Left forelimb (tissue), 1 donor: ENCODE measurements around the gene PPP1R37.

Experiments
- DNase-seq: peaks from one replicate; pipeline ENCODE4 v3.0.0-alpha.2; 2018; ENCODE audit warnings: low spot score

PPP1R37 gene

DNA sequence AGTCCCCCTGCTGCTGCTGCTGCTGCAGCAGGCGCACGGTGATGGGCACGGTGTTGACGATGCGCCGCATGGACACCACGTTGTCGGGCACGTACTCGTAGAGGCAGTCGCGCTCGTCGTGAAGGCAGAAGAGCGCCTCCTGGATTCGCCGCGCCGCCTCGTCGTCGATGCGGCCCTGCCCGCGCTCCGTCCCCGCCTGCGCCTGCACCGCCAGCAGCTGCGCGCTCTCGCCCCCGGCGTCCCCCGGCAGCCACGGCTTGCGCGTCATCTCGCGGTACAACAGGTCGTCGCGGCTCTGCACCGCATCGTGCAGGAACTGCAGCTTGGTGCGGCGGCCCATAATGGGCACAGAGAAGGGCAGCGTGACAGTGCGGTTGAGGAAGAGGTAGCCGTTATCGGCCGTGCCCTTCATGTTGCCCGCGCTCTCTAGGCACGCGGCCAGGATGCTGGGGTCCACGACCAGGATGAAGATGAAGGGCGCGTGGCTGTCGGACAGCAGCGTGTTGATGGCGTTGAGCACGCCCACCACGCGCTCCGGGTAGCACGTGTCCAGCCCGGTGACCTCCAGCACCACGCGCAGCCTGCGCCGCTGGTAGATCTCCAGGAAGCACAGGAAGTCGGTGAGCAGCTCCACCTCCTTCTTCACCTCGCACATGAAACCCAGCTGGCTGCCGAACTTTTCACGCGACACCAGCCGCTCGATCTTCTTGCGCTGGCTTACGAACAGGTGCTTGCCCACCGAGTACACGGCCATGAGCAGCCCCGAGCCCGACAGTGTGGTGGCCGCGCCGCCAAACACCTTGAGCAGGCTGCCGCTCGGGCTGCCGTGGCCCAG, 59.7 kb downstream of the PPP1R37 start:
- DNase-seq, result no peak

DNA sequence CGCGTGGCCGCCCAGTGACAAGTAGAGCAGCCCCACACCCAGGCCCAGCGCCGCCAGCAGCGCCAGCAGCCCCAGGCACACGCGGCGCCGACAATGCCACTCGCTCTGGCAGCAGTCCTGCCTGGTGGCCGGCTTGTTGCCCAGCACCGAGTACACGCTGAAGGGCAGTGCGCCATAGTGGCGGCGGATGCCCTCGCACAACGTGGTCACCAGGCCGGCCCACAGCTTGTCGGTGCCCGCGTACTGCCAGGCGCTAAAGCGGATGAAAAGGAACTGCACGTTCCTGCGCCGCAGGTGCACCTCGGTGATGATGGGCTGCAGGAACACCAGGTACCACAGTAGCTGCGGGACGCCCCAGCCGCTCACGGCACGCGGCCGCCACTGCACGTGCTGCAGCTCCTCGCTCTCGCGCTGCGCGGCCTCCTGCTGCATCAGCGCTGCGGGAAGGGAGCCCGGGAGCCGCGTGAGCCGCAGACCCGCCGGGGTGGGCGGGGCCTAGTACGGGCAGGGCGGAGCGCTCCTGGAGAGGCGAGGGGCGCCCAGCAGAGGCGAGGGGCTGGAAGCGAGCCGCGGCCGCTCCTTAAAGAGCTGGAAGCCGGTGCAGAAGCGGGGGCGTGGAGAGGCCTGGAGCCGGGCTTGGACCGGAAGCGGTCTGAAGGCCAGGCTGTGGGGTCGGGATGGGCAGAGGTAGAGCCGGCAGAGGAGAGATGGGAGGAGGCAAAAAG, 60.5 kb downstream of the PPP1R37 start:
- no peak for DNase-seq

DNA sequence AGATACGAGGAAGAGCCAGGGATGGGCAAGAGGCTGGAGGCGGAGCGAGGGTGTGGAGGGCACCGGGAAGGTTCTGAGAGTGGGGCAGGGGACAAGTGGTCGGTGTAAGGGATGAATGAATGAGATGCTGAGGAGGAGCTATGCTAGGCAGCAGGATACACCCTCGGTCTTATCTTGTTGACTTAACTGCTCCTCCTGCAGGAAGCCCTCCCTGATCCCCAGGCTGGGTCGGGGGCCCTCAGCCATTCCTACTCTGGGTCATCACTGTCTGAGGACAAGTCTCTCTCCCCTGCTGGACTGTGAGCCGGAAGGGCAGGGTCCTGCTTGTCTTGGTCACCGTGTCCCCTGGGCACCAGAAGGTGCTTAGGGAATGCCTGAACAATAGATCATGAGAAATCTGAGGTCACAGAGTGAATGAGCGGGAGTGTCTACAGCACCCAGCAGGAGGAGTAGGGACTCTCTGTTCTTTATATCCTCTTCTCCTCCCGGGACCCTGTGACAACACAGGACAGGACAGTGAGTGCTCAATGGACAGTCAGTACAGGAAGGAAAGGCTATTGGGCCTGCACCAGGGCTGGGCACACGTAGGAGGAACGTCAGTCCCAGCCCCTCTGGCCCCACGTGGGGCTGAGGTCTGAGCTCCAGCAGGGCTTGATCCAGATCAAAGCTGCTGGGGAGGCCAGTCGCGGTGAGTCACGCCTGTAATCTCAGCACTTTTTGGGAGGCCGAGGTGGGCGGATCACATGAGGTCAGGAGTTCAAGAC, 61.3 kb downstream of the PPP1R37 start:
- DNase-seq, result no peak

DNA sequence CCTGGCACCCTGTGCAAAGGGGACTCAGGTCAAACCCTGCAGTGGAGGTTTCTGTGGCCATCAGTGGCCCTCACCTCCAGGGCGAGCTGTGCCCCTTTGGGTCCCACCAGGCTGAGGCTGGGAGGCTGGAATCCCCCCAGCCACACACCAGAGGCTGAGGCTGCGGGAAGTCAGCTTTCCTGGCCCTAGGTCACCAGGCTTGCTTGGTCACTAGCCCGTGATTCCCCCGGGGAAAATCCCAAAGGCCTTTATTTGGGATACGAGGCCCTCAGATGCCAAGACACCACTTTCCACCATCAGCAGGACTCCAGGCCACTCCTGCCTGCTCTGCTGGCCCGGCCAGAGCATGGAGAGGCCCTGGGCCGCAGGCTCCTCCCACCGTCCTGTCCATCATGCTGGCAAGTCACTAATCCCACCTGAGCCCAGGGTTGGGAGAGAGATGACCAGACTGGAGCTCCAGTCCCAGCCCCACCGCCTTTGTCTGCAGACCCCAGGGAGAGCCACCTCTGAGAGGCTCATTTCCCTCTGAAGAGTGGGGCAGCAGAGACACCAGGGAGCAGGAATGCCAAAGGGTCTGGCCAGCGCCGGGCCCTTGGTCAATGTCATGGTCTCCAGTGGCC, 63.1 kb downstream of the PPP1R37 start:
- no peak for DNase-seq

DNA sequence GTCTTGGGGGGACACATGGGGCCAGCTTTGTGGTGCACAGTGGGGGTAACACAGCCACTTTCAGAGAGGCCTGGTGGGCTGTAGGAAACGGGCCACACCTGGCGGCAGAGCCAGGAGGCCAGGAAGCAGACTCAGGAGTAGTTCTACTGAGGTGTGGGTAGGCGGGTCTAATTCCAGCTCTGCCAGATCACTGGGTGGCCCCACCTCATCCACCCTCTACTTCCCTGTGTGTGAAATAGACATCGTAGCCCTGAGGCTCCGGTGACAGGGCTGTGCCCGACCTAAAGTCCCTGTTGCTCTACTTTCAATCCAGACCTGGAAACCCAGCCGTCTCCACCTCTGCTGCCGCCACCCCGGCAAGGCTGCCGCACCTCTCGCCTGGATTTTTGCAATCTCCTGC, 63.8 kb downstream of the PPP1R37 start:
- no peak for DNase-seq

DNA sequence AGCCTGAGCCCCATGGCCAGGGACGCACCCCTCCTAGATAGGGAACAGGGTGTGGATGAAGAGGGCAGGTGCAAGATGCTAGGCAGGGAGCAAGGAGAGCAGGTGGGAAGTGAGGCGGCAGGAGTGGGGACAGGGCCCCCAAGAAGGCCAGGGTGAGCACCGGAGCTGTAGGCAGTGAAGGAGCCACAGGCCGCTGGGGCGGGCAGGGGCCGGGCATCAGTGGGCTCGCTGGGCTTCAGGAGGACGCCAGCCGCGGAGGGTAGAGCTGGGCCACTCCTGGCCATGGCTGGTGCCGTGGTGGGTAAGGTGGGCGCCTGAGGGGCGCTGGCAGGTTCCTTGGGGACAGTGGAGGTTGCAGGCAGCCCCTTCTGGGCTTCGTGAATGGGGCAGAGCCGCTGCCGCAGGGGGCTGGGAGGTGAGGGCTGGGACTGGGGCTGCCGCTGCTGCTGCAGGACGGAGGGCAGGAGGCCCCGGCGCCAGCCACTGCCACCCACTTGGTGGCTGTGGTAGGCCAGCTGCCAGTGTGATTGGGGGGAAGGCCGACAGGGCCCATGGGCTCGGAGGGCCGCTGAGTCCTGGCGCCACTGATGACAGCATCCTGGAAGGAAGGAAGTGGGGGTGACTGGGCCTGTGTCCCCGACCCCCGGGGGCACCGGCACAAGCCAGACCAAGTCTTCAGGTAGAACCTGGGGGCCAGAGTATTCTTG, 65.7 kb downstream of the PPP1R37 start:
- DNase-seq, result no peak

DNA sequence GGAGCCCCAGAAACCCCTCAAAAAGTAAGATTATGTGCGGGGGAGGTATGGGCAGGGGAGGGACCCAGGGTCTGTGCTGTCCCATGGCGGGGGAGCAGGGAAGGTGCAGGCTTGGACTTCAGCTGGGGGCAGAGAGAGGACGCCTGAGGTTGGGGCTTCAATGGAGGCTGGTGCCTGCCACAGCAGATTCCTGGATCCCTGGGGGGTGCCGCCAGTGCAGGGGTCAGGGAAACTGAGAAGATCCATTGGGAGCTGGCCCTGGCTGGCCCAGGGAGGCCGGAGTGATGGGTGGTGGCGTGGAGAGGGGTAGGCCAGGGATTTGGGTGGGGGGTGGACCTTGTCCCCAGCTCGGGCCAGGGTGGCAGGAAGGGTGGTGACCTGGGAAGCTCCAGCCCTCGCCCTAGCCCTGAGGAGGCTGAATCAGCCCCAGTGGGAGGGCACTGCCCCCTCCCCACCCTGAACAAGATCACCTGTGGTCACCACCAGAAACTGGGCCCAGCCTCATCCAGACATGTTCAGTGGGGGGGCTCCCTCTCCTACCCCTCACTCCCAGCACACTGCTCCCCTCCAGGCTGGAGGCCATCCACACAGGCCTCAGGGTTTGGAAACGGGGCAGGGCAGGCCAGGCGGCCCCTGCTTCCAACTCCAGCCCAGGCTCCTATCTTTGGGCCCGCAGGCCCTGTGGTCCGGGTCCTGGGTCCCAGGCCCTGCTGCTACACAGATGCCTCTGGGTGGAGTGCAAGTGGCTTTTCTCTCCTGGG, 66.4 kb downstream of the PPP1R37 start:
- no peak for DNase-seq

DNA sequence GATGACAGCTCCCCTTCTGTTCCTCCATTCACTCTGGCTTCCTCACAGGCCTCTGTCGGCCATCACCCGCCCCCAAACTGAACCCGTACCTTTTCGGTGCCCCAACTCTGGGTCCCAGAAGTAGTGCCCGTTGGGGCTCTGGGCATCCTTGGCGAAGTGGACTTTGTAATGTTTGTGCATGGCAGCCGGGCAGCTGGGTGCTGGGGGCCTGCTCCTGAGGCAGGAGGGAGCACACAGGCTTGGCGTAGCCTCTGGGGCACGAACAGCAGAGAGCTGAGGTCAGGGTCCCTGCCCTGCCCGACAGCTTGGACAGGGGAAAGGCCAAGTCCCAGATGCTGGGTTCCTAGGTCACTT, 67.0 kb downstream of the PPP1R37 start:
- DNase-seq, result no peak

DNA sequence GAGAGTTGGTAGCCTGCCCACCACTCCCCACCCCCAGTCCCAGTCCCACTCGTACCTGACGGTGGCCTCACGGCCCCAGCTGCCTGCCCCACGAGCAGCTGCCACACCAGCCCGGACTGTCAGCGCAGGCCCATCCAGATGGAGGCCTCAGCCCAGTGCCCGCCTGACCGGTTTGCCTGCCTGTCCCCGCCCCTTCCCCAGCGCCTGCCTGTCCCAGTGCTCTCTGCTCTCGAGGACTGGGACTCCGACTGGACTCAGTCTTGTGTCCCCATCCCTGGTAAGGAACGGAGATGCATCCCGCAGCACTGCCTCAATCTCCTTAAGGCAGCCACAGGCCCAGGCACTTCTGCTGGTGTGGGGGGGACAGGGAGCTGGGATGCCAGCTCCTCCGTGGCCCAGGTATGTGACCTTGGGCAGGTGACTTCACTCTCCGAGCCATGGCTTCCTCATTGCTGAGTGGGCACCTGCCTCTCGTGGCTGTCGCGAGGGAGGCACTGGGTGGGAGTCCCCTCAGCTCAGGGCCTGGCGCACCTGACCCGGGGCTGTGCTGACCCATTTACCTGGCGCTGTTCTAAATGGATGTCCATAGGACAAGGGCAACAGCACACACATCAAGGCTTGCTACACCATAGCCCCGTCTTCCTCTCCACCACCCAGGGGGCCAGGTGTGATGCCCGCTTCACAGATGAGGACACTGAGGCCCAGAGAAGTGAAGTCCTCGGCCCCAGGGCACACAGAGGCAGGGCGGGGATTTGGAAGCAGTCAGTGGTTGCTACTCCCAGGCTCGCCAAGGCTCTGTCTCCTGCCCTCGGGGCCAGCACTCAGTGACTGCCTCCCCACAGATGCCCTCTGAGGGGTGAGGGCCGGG, 68.1 kb downstream of the PPP1R37 start, which contains the start of gene NKPD1:
Gene NKPD1, minus strand, starts transcription at position 113 of the 868 bp plus-strand sequence. CDS start 832 bp downstream, outside the sequence.
- DNase-seq, result no peak

DNA sequence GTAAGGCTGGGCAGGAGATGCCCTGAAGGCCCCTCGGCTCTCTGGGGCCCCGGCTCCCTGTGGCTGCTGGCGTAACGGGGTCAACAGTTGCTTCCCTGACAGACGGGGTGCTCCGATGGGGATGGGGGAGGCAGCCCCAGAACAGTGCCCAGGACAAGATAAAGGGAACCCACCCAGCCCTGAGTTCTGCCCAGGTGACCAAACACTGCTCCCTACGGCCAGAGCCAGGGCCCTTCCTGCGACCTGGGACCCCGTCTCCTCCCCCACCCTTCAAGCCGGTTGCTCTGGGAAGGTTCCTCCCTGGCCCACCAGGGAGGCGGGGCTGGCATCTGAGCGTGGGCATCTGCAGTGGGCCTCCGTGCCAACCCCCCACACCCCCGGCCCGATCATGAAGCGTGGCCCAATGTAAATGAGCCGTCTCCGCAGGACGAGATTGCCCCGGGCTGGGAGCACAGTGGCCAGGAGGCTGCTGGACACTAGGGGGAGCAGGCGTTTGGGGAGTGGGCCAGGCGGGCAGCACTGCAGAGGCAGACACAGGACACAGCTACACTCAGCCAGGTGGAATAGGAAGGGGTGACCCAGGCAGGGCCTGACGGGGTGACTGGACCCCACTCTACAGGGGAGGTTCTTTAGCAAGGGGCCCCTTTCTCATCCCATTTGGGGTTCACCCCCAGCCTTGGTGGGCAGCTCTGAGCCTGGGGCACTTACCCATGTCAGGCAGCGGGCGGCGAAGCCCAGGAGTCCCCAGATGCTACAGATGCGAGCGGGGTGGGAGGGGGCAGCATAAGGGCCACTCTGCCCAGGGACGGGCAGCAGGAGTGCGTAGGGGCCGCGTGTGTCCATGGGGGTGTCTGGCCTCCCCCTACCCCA, 69.0 kb downstream of the PPP1R37 start:
- DNase-seq, result no peak

DNA sequence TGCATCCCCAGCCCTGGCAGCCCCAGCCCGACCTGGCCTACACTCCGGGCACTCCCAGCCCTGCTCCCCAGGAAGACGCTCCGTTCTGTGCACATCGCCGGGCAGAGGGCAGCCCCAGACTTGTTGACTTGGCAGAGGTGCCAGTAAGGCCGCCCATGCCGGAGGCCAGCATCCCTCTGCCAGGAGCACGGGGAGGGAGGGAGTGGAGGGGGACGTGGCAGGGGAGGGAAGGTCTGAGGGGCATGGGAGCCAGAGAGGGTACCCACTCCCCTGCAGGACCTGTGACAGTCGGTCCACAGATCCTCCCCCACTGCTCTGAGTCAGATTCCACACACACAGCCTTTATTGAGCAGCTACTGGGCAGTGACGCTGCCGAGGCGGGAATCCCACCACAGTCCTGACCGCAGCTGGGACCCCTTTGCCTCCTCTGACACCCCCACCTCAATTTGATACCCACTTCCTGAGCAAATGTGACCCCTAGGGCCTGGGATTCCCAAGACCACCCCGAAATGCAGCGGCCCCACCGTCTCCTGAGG, 69.7 kb downstream of the PPP1R37 start:
- DNase-seq, result no peak

DNA sequence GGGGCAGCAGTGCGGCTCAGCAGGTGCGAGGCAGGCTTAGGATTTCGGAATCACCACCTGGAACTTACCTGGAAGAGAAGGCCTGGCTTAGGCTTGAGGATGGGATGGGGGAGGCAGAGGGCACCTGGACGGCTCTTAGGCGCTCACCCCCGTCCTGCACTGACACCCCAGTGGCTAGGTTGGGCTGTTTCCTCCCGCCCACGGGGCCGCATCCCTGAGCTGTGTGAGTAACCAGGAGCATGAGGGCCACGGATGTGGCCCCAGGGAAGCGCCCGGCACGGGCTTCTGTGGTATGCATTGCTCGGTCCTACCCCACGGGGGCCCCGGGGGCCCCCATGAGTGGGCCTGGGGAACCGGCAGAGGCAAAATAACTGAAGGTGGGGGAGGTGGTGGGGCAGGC, 70.2 kb downstream of the PPP1R37 start:
- no peak for DNase-seq

DNA sequence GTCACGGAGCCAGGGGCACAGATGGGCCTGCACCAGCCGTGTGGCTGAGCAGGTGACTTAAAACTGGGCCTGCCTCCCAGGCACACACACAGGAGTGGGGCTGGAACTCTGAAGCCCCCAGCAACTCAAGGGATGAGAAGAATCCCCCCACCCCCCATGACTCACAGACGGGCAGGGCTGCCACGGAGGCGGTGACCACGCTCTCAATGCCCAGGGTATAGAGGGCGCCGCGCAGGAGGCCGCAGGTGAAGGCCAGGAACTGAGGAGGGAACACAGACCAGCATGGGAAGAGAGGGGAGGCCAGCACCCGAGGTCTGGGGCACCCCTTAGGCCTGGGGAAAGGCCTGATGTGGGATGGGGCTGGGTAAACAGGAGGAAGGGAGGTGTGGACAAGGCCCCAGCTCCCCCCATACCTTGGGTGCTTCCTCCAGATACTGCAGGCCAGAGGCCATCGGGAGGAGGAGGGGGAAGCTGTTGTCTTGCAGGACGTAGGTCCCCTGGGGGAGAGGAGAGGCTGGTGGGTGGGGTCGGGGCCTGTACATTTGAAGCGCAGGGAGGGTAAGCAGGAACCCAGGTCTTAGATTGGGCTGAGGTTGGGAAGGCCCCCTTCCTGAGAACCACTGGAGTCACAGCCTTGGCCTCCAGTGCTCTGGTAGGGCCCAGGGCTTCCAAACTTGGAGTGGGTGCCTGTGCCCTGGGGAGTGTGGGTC, 70.9 kb downstream of the PPP1R37 start:
- DNase-seq, result no peak

DNA sequence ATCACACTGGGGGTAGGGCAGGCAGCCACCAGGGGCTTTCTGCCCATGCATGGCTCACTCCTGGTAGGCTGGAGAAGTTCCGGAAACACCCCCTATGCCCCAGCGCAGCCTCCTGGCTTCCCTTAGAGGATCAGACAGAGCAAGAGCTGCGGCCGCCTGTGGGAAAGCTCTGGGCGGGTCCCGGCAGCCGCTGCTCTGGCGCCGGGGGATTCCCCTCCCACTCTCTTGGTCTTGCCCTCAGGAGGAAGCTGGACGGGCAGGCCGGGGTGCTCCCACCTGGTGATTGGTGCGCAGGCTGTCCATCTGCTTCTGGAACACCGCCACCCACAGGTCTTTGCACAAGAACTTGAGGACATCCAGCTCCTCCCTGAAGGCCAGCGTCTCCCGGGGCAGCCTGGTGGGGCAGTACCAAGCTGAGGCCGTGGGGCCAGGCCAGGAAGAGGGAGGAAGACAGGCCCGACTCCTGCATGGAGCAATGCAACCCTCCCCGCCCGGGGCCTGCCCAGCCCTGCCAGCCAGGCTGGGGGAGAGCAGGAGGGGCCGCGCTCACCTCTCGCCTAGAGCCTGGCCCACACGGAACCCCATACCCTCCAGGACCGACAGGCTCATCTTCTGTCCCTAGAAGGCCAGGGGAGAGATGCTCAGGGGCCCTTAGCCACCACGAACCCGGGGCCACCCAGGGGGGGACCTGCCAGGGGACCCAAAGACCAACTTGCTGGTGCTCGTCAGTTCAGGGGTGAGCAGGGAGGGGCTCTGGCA, 71.8 kb downstream of the PPP1R37 start:
- DNase-seq, result no peak

DNA sequence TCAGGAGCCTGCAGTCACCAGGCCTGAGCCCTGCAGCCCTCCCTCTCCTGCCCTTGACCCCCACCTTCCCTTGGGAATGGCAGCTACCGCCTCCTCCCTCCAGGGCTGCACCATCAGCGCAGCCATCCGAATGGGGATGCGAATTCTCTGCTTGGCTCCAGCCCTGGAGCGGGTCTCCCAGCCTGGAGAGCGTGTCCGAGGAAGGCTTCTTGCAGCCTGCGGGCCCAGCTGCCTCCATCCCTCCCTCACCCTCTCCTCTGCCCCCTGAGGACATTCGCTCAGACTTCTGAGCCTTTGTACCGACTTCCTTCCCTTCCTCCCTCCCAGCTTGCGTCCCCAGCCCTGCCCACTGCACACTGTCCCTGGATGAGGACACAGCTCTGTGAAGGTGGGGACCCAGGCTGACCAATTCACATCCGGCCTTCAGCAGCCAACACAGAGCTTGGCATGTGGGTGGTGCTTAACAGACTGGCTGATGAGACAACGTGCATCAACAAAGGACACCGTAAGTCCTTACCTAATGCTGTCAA, 73.8 kb downstream of the PPP1R37 start:
- no peak for DNase-seq

DNA sequence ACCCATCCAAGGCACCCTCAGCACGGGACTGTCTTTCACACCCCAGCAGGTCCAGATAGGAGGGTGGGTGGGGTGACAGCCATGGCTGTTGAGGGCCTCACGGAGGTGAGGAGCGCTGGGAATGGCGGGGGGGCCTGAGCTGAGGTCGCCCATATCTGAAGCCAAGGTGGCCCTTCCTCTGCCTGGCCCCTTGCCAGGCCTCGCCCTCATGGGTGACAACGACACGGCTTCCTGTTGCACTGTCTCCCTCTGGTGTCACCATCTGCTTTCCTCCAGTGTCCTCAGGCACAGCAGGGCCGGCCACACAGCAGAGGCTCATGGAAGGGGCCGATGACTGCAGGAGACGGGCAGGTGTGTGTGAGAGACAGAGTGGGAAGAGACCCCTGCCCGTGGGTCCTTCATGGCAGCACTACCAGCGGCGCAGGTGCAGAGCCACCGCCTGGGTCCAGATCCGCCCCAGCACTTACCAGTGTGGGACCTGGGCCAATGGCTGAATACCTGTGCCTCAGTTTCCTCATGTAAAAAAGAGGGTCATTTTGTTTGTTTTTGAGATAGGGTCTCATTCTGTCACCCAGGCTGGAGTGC, 75.9 kb downstream of the PPP1R37 start:
- DNase-seq, result no peak

DNA sequence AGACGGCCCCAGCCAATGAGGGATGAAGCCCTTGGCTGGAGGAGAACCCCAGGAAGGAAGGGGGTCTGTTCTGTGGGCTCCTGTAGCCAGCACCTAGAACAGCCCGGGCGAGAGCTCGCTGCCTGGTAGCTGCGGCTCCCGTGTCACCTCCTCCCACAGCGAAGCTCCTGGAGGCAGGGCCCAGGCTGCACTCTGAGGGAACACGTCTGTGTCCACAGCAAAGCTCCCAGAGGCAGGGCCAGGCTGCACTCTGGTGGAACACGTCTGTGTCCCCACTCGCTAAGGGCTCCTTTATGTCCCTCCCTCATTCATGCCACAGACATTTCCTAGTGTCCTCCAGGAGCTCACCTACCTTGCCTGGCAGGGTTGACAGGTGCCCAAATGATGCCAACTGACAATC, 76.6 kb downstream of the PPP1R37 start:
- DNase-seq, result no peak
